H9 (cell line): Measurements from ENCODE around the gene GPR137B. TPM values are rescaled to one million over a fixed set of nuclear protein-coding genes. Genes with fewer than 3 reads are reported as not detected.

Experiments
- DNase-seq: peaks from one replicate; pipeline ENCODE4 v3.0.0-alpha.2; 2017
- H2AFZ ChIP-seq: one replicate; pipeline ENCODE4 v1.6.1; 2013; ENCODE audit warnings: mild to moderate bottlenecking, low read length, control low read depth, moderate library complexity
- H2AK5ac ChIP-seq: 2 replicates; pipeline ENCODE4 v1.6.1; 2013; ENCODE audit warnings: low read length, control low read depth, mixed read lengths; ENCODE audit not compliant: insufficient read length
- H2BK120ac ChIP-seq: one replicate; pipeline ENCODE4 v1.6.1; 2013; ENCODE audit warnings: low read depth, mild to moderate bottlenecking, low read length, control low read depth, inconsistent platforms; ENCODE audit not compliant: poor library complexity, severe bottlenecking
- H2BK12ac ChIP-seq: 2 replicates; pipeline ENCODE4 v1.6.1; 2013; ENCODE audit warnings: low read length, control low read depth, mixed read lengths, low read depth; ENCODE audit not compliant: insufficient read length
- H2BK15ac ChIP-seq: 2 replicates; pipeline ENCODE4 v1.6.1; 2013; ENCODE audit warnings: low read depth, low read length, control low read depth
- H2BK20ac ChIP-seq: one replicate; pipeline ENCODE4 v1.6.1; 2013; ENCODE audit warnings: low read depth, mild to moderate bottlenecking, low read length, control low read depth, inconsistent platforms; ENCODE audit not compliant: poor library complexity, severe bottlenecking
- H2BK5ac ChIP-seq: 2 replicates; pipeline ENCODE4 v1.6.1; 2013; ENCODE audit warnings: low read length, control low read depth, mixed read lengths; ENCODE audit not compliant: insufficient read length
- H3K14ac ChIP-seq: 2 replicates; pipeline ENCODE4 v1.6.1; 2013; ENCODE audit warnings: low read length, control low read depth; ENCODE audit not compliant: insufficient read depth
- H3K18ac ChIP-seq: 2 replicates; pipeline ENCODE4 v1.6.1; 2013; ENCODE audit warnings: low read depth, mild to moderate bottlenecking, mixed read lengths, low read length, control low read depth; ENCODE audit not compliant: insufficient read length
- H3K23ac ChIP-seq: 2 replicates; pipeline ENCODE4 v1.6.1; 2013; ENCODE audit warnings: low read length, control low read depth, mixed read lengths, low read depth; ENCODE audit not compliant: insufficient read length
- H3K23me2 ChIP-seq: 2 replicates; pipeline ENCODE4 v1.6.1; 2013; ENCODE audit warnings: low read depth, mild to moderate bottlenecking, mixed read lengths, low read length, control low read depth; ENCODE audit not compliant: insufficient read length, poor library complexity, severe bottlenecking
- H3K27ac ChIP-seq: 2 replicates; pipeline ENCODE4 v1.5.1; 2013; ENCODE audit warnings: low read length, control low read depth, mixed read lengths, low read depth; ENCODE audit not compliant: insufficient read length
- H3K27me3 ChIP-seq: 2 replicates; pipeline ENCODE4 v1.6.1; 2013; ENCODE audit warnings: low read length, control low read depth, inconsistent platforms; ENCODE audit not compliant: insufficient read depth
- H3K4ac ChIP-seq: 2 replicates; pipeline ENCODE4 v1.6.1; 2013; ENCODE audit warnings: low read depth, mild to moderate bottlenecking, control low read depth, inconsistent platforms, low read length, moderate library complexity
- H3K4me1 ChIP-seq: 2 replicates; pipeline ENCODE4 v1.6.1; 2013; ENCODE audit warnings: low read length, control low read depth, inconsistent platforms; ENCODE audit not compliant: insufficient read depth
- H3K4me2 ChIP-seq: 2 replicates; pipeline ENCODE4 v1.6.1; 2013; ENCODE audit warnings: low read length, control low read depth, mixed read lengths; ENCODE audit not compliant: insufficient read length, insufficient read depth
- H3K56ac ChIP-seq: 2 replicates; pipeline ENCODE4 v1.6.1; 2013; ENCODE audit warnings: low read depth, mild to moderate bottlenecking, mixed read lengths, low read length, control low read depth; ENCODE audit not compliant: insufficient read length
- H3K79me1 ChIP-seq: 2 replicates; pipeline ENCODE4 v1.6.1; 2013; ENCODE audit warnings: low read depth, mild to moderate bottlenecking, moderate library complexity, low read length, control low read depth, inconsistent platforms; ENCODE audit not compliant: insufficient read depth, poor library complexity, severe bottlenecking
- H3K79me2 ChIP-seq: 2 replicates; pipeline ENCODE4 v1.6.1; 2013; ENCODE audit warnings: low read length, control low read depth, inconsistent platforms; ENCODE audit not compliant: insufficient read depth
- H3K9ac ChIP-seq: 2 replicates; pipeline ENCODE4 v1.6.1; 2013; ENCODE audit warnings: low read length, control low read depth, mixed read lengths; ENCODE audit not compliant: insufficient read length; ENCODE audit errors: extremely low read depth
- H3K9me3 ChIP-seq: one replicate; pipeline ENCODE4 v1.6.1; 2013; ENCODE audit warnings: low read depth, low read length, inconsistent platforms; ENCODE audit not compliant: control insufficient read depth
- H3T11ph ChIP-seq: one replicate; pipeline ENCODE4 v1.6.1; 2013; ENCODE audit warnings: mild to moderate bottlenecking, low read length, control low read depth, inconsistent platforms
- H4K20me1 ChIP-seq: one replicate; pipeline ENCODE4 v1.6.1; 2013; ENCODE audit not compliant: control insufficient read depth, insufficient read length, insufficient read depth
- H4K5ac ChIP-seq: 2 replicates; pipeline ENCODE4 v1.6.1; 2013; ENCODE audit warnings: low read depth, mild to moderate bottlenecking, mixed read lengths, low read length, control low read depth; ENCODE audit not compliant: insufficient read length
- H4K8ac ChIP-seq: replicated peaks from 2 replicates; pipeline ENCODE4 v1.6.1; 2013; ENCODE audit warnings: low read length, control low read depth, mixed read lengths, low read depth; ENCODE audit not compliant: insufficient read length
- H4K91ac ChIP-seq: 2 replicates; pipeline ENCODE4 v1.6.1; 2013; ENCODE audit warnings: low read depth, mild to moderate bottlenecking, moderate library complexity, mixed read lengths, low read length, control low read depth; ENCODE audit not compliant: insufficient read length
- H3K27ac Mint-ChIP-seq, 3 experiments: 2 replicates in 2 of 3; 3 replicates in 1 of 3; pipeline ENCODE4 v1.8.0; 2020 to 2021; ENCODE audit warnings: mixed read lengths in 3 of 3, mild to moderate bottlenecking in 1 of 3, moderate library complexity in 1 of 3
- H3K27me3 Mint-ChIP-seq: 2 replicates; pipeline ENCODE4 v1.8.0; 2021; ENCODE audit warnings: low read depth, mild to moderate bottlenecking, moderate library complexity, mixed read lengths
- H3K36me3 Mint-ChIP-seq, 3 experiments: 2 replicates in 2 of 3; 3 replicates in 1 of 3; pipeline ENCODE4 v1.8.0; 2020 to 2021; ENCODE audit warnings: low read depth in 3 of 3, mixed read lengths in 3 of 3; ENCODE audit not compliant: insufficient read depth in 1 of 3
- H3K4me1 Mint-ChIP-seq, 2 experiments: 2 replicates each; pipeline ENCODE4 v1.8.0; 2020; ENCODE audit warnings: mixed read lengths in 2 of 2
- H3K4me3 Mint-ChIP-seq, 2 experiments: 2 replicates in 1 of 2; 3 replicates in 1 of 2; pipeline ENCODE4 v1.8.0; 2020 to 2021; ENCODE audit warnings: mild to moderate bottlenecking in 2 of 2, mixed read lengths in 2 of 2, moderate library complexity in 1 of 2
- H3K9me3 Mint-ChIP-seq, 2 experiments: 2 replicates in 1 of 2; 3 replicates in 1 of 2; pipeline ENCODE4 v1.8.0; 2020; ENCODE audit warnings: mild to moderate bottlenecking in 2 of 2, mixed read lengths in 2 of 2, moderate library complexity in 1 of 2
- CTCF ChIP-seq: fragments of 200-600 bp; sonication (generic); conservative IDR thresholded peaks from 3 replicates; pipeline ENCODE4 v1.8.0; 2021; ENCODE audit warnings: antibody characterized with exemption, mild to moderate bottlenecking
- WGBS: extraction: QIAGEN DNeasy Blood & Tissue Kit; methylation state at CpG from one replicate; pipeline ENCODE4 v1.1.7; 2013; ENCODE audit warnings: missing lambda C conversion rate, low lambda C conversion rate, mixed read lengths; ENCODE audit not compliant: insufficient read length; ENCODE audit errors: extremely low coverage; 5-methylcytosine and 5-hydroxymethylcytosine counted together
- total RNA-seq: library from RNA; stranded (reverse); gene quantifications from 2 replicates; pipeline ENCODE4 v1.2.1, GENCODE V29; 2021

Gene GPR137B
- total RNA-seq, 1 experiment from 2014 or later = 5.9 TPM

DNA sequence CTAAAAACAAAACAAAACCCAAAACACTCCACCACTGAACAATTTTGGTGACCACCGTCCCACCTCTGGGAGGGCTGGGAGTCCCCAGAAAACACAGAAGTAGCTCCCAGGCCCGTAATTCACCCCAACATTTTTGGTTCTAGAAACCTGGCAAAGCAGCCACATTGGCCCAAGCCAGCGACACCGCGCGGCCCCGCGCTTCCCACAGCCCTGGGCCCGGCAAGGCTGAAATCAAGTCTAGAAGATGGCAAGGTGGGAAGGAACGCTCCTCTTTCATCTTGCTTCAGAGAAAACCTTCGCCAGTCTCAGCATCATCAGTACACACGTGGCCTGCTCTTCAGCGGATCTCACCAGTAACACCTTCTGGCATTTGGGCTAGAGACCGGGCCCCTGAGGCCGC, 41.5 kb upstream of the GPR137B start:
- Mint-ChIP-seq H3K27ac (no peak overlapping the region), H3K9me3 (peaks cover 9 to 10% of the 10 kb centered on the region in 2 experiments; a peak in 4 of 5 replicates), H3K4me1 (peaks cover 10 to 12% of the 10 kb centered on the region in 2 experiments), H3K4me3 (no peak overlapping the region), H3K27me3 (peaks cover 4% of the 10 kb centered on the region), H3K36me3 (peaks cover 7 to 8% (median 7%) of the 10 kb centered on the region in 3 experiments)
- Histone ChIP-seq H2AK5ac (no peak overlapping the region), H3K4me1 (peaks cover 2% of the 10 kb centered on the region; the same call in 1 of the 2 replicates), H3K79me2 (no peaks in the 10 kb centered on the region), H3K18ac (no peak overlapping the region), H4K91ac (no peak overlapping the region), H3K79me1 (no peaks in the 10 kb centered on the region), H3K23ac (no peak overlapping the region), H3T11ph (no peak overlapping the region), H2BK5ac (no peak overlapping the region), H3K27ac (no peak overlapping the region), H2BK12ac (no peak overlapping the region), H3K23me2 (no peaks in the 10 kb centered on the region), H2BK120ac (no peak overlapping the region), H3K9ac (no peak overlapping the region), H2BK15ac (no peak overlapping the region), H3K56ac (no peak overlapping the region), H3K4ac (no peak overlapping the region), H3K27me3 (no peaks in the 10 kb centered on the region; the same call in 1 of the 2 replicates), H4K5ac (no peak overlapping the region), H4K8ac (no peak overlapping the region), H2AFZ (no peak overlapping the region), H4K20me1 (no peaks in the 10 kb centered on the region), H3K9me3 (no peaks in the 10 kb centered on the region), H3K4me2 (no peak overlapping the region), H3K14ac (no peak overlapping the region), H2BK20ac (no peak overlapping the region)
- no peak for DNase-seq
- TF ChIP-seq CTCF = no peak
- WGBS = no CpG with 5 or more reads among the region's 15 CpGs
